Right atrium auricular region (tissue), 2 donors: ENCODE data around the gene TMEM242. TPM values are rescaled to one million over a fixed set of nuclear protein-coding genes. Genes with fewer than 3 reads are reported as not detected.
"Not testable (repeated sequence)": the region's sequence is repeated elsewhere in the genome, so short reads cannot be mapped to it uniquely, and the experiment has no call there.

Source experiments
- DNase-seq: peaks from one replicate; pipeline ENCODE4 v3.0.0-alpha.2; 2019; ENCODE audit warnings: low spot score
- H3K27ac ChIP-seq, 2 donors: fragments of 200-600 bp; sonication (generic); 1 replicate in 1 of 2; 2 replicates in 1 of 2; pipeline ENCODE4 v1.5.1; 2016 to 2019
- H3K27me3 ChIP-seq, 2 donors: fragments of 200-600 bp; sonication (generic); one replicate each; pipeline versions ENCODE4 v1.5.1 to v1.6.0; 2017 to 2019
- H3K36me3 ChIP-seq: fragments of 200-600 bp; sonication (generic); one replicate; pipeline ENCODE4 v1.5.1; 2016
- H3K4me1 ChIP-seq, 2 donors: fragments of 200-600 bp; sonication (generic); one replicate each; pipeline versions ENCODE4 v1.5.1 to v1.6.0; 2017 to 2019
- H3K4me3 ChIP-seq, 2 donors: fragments of 200-600 bp; sonication (generic); 1 replicate in 1 of 2; 2 replicates in 1 of 2; pipeline ENCODE4 v1.5.1; 2017 to 2019; ENCODE audit warnings: mild to moderate bottlenecking in 1 of 2, moderate library complexity in 1 of 2
- H3K9me3 ChIP-seq, 2 donors: fragments of 200-600 bp; sonication (generic); one replicate each; pipeline ENCODE4 v1.5.1; 2019
- CTCF ChIP-seq, 2 donors: fragments of 200-600 bp; sonication (generic); IDR thresholded peaks; one replicate each; pipeline ENCODE4 v1.5.1; 2019; ENCODE audit warnings: antibody characterized with exemption in 2 of 2
- total RNA-seq, 2 donors: library from RNA; depleted of rRNA; stranded (reverse); fragments of >200 nt; gene quantifications; one replicate each; pipeline ENCODE4 v1.1.0, GENCODE V29; 2016

Gene TMEM242
- total RNA-seq, 2 donors from 2014 or later, result 4.9 to 6.2 TPM

DNA sequence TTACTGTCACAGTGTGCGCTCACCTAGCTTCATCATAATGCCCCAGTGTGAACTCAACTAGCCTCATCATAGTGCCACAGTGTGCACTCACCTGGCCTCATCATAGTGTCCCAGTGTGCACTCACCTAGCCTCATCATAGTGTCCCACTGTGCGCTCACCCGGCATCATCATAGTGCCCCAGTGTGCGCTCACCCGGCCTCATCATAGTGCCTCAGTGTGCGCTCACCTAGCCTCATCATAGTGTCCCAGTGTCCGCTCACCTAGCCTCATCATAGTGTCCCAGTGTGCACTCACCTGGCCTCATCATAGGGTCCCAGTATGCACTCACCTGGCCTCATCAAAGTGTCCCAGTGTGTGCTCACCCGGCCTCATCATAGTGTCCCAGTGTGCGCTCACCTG lies 10.6 kb downstream of the TMEM242 start:
- Histone ChIP-seq H3K27me3 (no peaks in the 10 kb centered on the region), H3K4me3 (no peak overlapping the region), H3K27ac (no peak overlapping the region), H3K4me1 (peaks cover 0 to 20% of the 10 kb centered on the region in 2 donors), H3K36me3 (peaks cover 17% of the 10 kb centered on the region), H3K9me3 (no peaks in the 10 kb centered on the region)
- DNase-seq, result no peak
- no peak for TF ChIP-seq CTCF (IDR thresholded peaks at IDR 0.05)

- not testable (repeated sequence) for H3K9me3 ChIP-seq, H3K4me3 ChIP-seq, H3K27me3 ChIP-seq, H3K27ac ChIP-seq, DNase-seq
- H3K4me1 ChIP-seq, result peaks cover 0 to 21% of the 10 kb centered on the region in 2 donors
- peaks cover 13% of the 10 kb centered on the region for H3K36me3 ChIP-seq
Measured at GRCh38 chr6:157310693-157311092, 12.6 kb downstream of the TMEM242 start.

DNA sequence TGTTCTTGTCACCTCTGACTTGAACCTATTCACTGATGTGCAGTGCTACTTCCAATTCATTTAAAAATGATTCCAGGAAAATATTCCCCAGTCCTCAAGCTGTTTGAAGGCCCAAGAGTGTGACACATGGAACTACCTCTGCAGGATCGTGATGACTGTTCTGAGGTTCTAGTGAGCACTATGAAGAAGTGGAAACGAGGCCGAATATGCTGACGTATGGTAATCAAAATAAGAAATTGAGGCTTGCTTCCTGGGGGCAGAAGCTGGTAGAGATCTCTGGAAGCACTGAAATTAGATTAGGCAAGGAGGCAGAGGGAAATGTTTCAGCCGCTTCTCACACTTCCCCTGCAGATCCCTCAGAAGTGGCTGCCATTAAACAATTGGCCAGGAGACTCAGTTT lies 15.7 kb downstream of the TMEM242 start:
- Histone ChIP-seq H3K9me3 (no peaks in the 10 kb centered on the region), H3K27me3 (no peaks in the 10 kb centered on the region), H3K4me1 (peaks cover 0 to 34% of the 10 kb centered on the region in 2 donors), H3K36me3 (no peaks in the 10 kb centered on the region), H3K4me3 (no peak overlapping the region), H3K27ac (no peak overlapping the region)
- TF ChIP-seq CTCF (IDR thresholded peaks at IDR 0.05), result no peak
- DNase-seq, result no peak

GRCh38 chr6:157305670-157306653 lies 17.4 kb downstream of the TMEM242 start:
- no peak for DNase-seq
- Histone ChIP-seq H3K36me3 (no peaks in the 10 kb centered on the region), H3K27ac (peak overlapping the region; percentile 47 to 54), H3K9me3 (no peaks in the 10 kb centered on the region), H3K4me1 (peaks cover 0 to 34% of the 10 kb centered on the region in 2 donors), H3K27me3 (no peaks in the 10 kb centered on the region), H3K4me3 (peak overlapping the region in 1 of 2 donors; percentile 22)
- no peak for TF ChIP-seq CTCF (IDR thresholded peaks at IDR 0.05)

DNA sequence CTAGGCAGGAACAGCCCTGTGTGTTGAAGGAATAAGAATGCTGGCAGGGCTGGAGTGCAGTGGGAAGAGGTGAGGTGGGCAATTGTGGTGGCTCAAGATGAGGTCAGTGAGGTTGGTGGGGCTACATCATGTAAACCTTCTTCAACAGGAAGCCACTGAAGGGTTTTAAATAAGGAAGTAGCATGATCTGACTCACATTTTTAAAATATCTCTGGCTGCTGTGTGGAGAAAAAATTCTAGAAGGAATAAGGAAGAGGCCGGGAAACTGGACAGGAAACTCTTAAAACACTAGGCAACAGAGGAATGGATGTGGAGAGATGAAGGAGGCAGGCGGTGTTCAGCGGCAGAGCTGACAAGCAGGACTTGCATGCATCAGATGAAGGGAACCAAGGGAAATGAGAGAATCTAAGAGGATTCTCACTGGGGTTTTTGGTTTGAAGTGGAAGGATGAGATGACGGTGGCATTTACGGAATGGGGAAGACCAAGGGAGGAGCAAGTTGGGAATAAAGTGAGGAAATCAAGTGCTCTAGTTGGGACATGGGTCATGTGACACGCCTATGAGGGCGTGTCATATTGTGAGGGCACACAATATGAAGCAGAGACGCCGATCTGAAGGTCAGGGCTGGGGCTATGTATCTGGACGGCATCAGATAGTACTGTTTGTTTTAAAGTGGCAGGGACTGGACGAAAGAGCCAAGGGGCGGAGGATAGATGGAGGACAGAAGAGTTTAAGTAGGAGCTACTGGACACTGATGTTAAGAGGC lies 18.2 kb downstream of the TMEM242 start:
- no peak for TF ChIP-seq CTCF (IDR thresholded peaks at IDR 0.05)
- no peaks in the 10 kb centered on the region for H3K27me3 ChIP-seq
- H3K4me3 ChIP-seq, result peak overlapping the region in 1 of 2 donors; percentile 22
- no peaks in the 10 kb centered on the region for H3K36me3 ChIP-seq
- no peaks in the 10 kb centered on the region for H3K9me3 ChIP-seq
- H3K4me1 ChIP-seq, result peaks cover 0 to 34% of the 10 kb centered on the region in 2 donors
- H3K27ac ChIP-seq, result peak overlapping the region; percentile 47 to 54
- DNase-seq, result no peak

DNA sequence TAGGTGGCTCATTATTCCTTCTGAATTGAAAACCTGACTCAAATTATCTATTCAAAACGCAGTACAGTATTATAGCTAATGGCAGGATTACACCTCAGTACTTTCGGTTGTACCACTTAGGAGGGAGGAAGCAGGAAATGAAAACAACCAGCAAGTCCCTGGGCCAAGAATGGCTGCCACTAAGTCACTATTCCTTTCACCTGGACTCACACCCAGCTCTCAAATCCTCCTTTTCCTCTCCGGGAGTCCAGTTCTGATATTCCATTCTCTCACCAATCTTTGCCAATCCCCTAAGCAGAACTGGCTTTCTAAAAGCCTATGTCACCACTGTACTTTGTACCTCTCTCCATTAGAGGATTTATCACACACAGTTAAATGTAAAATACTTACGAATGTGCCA lies 20.6 kb downstream of the TMEM242 start:
- no peak for DNase-seq
- Histone ChIP-seq H3K9me3 (no peaks in the 10 kb centered on the region), H3K4me1 (peaks cover 0 to 28% of the 10 kb centered on the region in 2 donors), H3K36me3 (peaks cover 6% of the 10 kb centered on the region), H3K27me3 (no peaks in the 10 kb centered on the region), H3K4me3 (no peak overlapping the region), H3K27ac (no peak overlapping the region)
- no peak for TF ChIP-seq CTCF (IDR thresholded peaks at IDR 0.05)
